ENCODE measurements around the gene METTL5. TPM values are rescaled to one million over a fixed set of nuclear protein-coding genes. Genes with fewer than 3 reads are reported as not detected.

Gene METTL5
- total and polyA plus RNA-seq, 9 of the 15 experiments (the other 6 are each of a cell fraction or from before 2014, with no cell fraction given) = 149 to 471 (median 224) TPM

- 0 out of 4 replicates have a peak, but pooled peaks of 1 of the 2 experiments have one; percentile 31 for TF ChIP-seq TRIM24 (IDR thresholded peaks at IDR 0.05)
- TF ChIP-seq SMC3 (conservative IDR thresholded peaks at IDR 0.05; ENCODE audit: insufficient read depth, low read depth, low read length) = 0 out of 2 replicates have a peak, but pooled peaks have one; percentile 4
- TF ChIP-seq ZEB2 (IDR thresholded peaks at IDR 0.05) = no peak
- 0 out of 2 replicates have a peak, but pooled peaks have one; percentile 41 for TF ChIP-seq NFRKB (IDR thresholded peaks at IDR 0.05; ENCODE audit: low read depth)
- no peak for TF ChIP-seq STAG1 (CRISPR knock-in tag; IDR thresholded peaks at IDR 0.05; ENCODE audit: borderline replicate concordance)
- no peak for TF ChIP-seq NR4A1 (CRISPR knock-in tag; IDR thresholded peaks at IDR 0.05)
- TF ChIP-seq NR4A1 (tag; IDR thresholded peaks at IDR 0.05) = peak; percentile 54; the same call in 1 of the 2 replicates
- peak; percentile 5 for TF ChIP-seq POU5F1 (IDR thresholded peaks at IDR 0.05; ENCODE audit: borderline replicate concordance, low read depth, low read length, partially characterized antibody)
- TF ChIP-seq ZBTB1 (CRISPR knock-in tag; IDR thresholded peaks at IDR 0.05; ENCODE audit: borderline replicate concordance, low read depth) = 0 out of 2 replicates have a peak, but pooled peaks have one; percentile 27
- no peak for TF ChIP-seq EZH2 (IDR thresholded peaks at IDR 0.05; ENCODE audit: borderline replicate concordance, low read depth, low read length)
- TF ChIP-seq RBBP5 (IDR thresholded peaks at IDR 0.05; ENCODE audit: borderline replicate concordance, insufficient read depth, low read length, poor library complexity, severe bottlenecking) = peak; percentile 99
- no peak for TF ChIP-seq OTX1 (CRISPR knock-in tag; IDR thresholded peaks at IDR 0.05)
- TF ChIP-seq RFX1 (IDR thresholded peaks at IDR 0.05) = peak; percentile 56
- TF ChIP-seq, protein P1, sequence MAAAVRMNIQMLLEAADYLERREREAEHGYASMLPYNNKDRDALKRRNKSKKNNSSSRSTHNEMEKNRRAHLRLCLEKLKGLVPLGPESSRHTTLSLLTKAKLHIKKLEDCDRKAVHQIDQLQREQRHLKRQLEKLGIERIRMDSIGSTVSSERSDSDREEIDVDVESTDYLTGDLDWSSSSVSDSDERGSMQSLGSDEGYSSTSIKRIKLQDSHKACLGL (CRISPR knock-in tag; IDR thresholded peaks at IDR 0.05; ENCODE audit: borderline replicate concordance, poor library complexity, severe bottlenecking) = peak; percentile 60
- TF ChIP-seq THAP12 (CRISPR knock-in tag; IDR thresholded peaks at IDR 0.05) = peak; percentile 69
- peak; percentile 66; the same call in 1 of the 2 replicates for TF ChIP-seq ARID4B (CRISPR knock-in tag; IDR thresholded peaks at IDR 0.05)
- TF ChIP-seq, protein P2, sequence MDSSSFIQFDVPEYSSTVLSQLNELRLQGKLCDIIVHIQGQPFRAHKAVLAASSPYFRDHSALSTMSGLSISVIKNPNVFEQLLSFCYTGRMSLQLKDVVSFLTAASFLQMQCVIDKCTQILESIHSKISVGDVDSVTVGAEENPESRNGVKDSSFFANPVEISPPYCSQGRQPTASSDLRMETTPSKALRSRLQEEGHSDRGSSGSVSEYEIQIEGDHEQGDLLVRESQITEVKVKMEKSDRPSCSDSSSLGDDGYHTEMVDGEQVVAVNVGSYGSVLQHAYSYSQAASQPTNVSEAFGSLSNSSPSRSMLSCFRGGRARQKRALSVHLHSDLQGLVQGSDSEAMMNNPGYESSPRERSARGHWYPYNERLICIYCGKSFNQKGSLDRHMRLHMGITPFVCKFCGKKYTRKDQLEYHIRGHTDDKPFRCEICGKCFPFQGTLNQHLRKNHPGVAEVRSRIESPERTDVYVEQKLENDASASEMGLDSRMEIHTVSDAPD (CRISPR knock-in tag; IDR thresholded peaks at IDR 0.05) = no peak
- TF ChIP-seq DNMT1 (IDR thresholded peaks at IDR 0.05) = no peak
These were observed 25.8 kb downstream of the METTL5 start, which contains the start of gene SSB (continued) for GRCh38 chr2:169798718-169799592.

Measured in K562 (cell line).